Measurements from ENCODE around the gene RPS14.

DNA sequence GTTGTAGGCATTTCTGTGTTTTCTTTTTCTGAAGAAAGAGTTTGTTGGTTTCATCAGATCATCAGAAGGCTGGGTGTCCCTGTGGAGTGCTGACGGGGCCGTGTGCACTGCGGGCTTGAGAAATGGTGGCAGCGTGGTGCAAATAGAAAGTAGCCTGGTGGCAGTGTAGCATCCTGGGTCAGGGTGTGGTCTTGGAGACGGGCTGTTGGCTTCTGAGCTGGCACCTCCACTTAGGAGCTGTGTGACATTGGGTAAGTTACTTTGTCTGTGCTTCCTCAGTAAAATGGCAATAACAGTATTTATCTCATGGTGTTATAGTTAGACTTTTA, 48.4 kb upstream of the RPS14 start:
- TF ChIP-seq, protein P1, sequence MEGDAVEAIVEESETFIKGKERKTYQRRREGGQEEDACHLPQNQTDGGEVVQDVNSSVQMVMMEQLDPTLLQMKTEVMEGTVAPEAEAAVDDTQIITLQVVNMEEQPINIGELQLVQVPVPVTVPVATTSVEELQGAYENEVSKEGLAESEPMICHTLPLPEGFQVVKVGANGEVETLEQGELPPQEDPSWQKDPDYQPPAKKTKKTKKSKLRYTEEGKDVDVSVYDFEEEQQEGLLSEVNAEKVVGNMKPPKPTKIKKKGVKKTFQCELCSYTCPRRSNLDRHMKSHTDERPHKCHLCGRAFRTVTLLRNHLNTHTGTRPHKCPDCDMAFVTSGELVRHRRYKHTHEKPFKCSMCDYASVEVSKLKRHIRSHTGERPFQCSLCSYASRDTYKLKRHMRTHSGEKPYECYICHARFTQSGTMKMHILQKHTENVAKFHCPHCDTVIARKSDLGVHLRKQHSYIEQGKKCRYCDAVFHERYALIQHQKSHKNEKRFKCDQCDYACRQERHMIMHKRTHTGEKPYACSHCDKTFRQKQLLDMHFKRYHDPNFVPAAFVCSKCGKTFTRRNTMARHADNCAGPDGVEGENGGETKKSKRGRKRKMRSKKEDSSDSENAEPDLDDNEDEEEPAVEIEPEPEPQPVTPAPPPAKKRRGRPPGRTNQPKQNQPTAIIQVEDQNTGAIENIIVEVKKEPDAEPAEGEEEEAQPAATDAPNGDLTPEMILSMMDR (conservative IDR thresholded peaks at IDR 0.05; ENCODE audit: low read depth, low read length) = no peak
- no peak for TF ChIP-seq EZH2 (IDR thresholded peaks at IDR 0.05; ENCODE audit: borderline replicate concordance, low read depth, low read length, poor library complexity, severe bottlenecking)
